Adrenal gland (tissue), 12 donors: Measurements from ENCODE around the gene RAB4A. TPM values are rescaled to one million over a fixed set of nuclear protein-coding genes. Genes with fewer than 3 reads are reported as not detected.

Experiments
- DNase-seq, 7 donors: peaks; one replicate each; pipeline ENCODE4 v3.0.0-alpha.2; 2019 to 2020
- H3K27ac ChIP-seq, 5 donors: fragments of 200-600 bp; sonication (generic) in 4 of 5; 1 replicate in 3 of 5; 2 replicates in 2 of 5; pipeline versions ENCODE4 v1.5.1 to v1.8.0; 2016 to 2020; ENCODE audit warnings: mild to moderate bottlenecking in 1 of 5
- H3K27me3 ChIP-seq: fragments of 200-600 bp; 2 replicates; pipeline ENCODE4 v1.8.0; 2021
- H3K36me3 ChIP-seq, 2 donors: fragments of 200-600 bp; replicated peaks in 1 of 2; 1 replicate in 1 of 2; 2 replicates in 1 of 2; pipeline versions ENCODE4 v1.5.1 to v1.8.0; 2018 to 2022
- H3K4me1 ChIP-seq, 2 donors: fragments of 200-600 bp; replicated peaks in 1 of 2; 1 replicate in 1 of 2; 2 replicates in 1 of 2; pipeline versions ENCODE4 v1.5.1 to v1.8.0; 2018 to 2021
- H3K4me3 ChIP-seq, 4 donors: fragments of 200-600 bp; sonication (generic) in 3 of 4; one replicate each; pipeline ENCODE4 v1.5.1; 2016 to 2018
- H3K9me3 ChIP-seq, 3 donors: fragments of 200-600 bp; sonication (generic) in 1 of 3; replicated peaks in 1 of 3; 1 replicate in 2 of 3; 2 replicates in 1 of 3; pipeline versions ENCODE4 v1.5.1 to v1.8.0; 2016 to 2021
- CTCF ChIP-seq, 6 experiments: fragments of 450-650 bp in 4 of 6; fragments of 200-600 bp in 2 of 6; sonication (generic) in 1 of 6; IDR thresholded peaks; 1 replicate in 5 of 6; 2 replicates in 1 of 6; pipeline versions ENCODE4 v1.5.1 to v1.8.0; 2016 to 2021; ENCODE audit warnings: antibody characterized with exemption in 6 of 6, mild to moderate bottlenecking in 2 of 6, moderate library complexity in 1 of 6
- POLR2A ChIP-seq, 2 donors: fragments of 450-650 bp; IDR thresholded peaks; one replicate each; pipeline ENCODE4 v1.6.1; 2017; ENCODE audit warnings: antibody characterized with exemption in 2 of 2, mild to moderate bottlenecking in 2 of 2, moderate library complexity in 1 of 2
- WGBS, 4 donors: extraction: QIAGEN DNeasy Blood & Tissue Kit in 2 of 4; methylation state at CpG; one replicate each; pipeline versions ENCODE4 v1.1.5 to v1.1.7; 2013 to 2017; 5-methylcytosine and 5-hydroxymethylcytosine counted together
- intact Hi-C, 2 donors: fragments of 100-400 bp; cut with DNase I; formaldehyde crosslinking; loops; one replicate each; pipeline versions ENCODE4 v1.14.1 to v1.15.0; 2022 to 2023
- polyA plus RNA-seq, 3 donors: library from polyadenylated mRNA; stranded (reverse); fragments of 200-250 nt in 2 of 3; fragments of 350-450 nt in 1 of 3; fragmentation: Illumina TruSeq in 1 of 3; extraction: RNeasy Lipid Tissue Mini Kit (QIAGEN cat#74804) in 1 of 3; gene quantifications; one replicate each; pipeline ENCODE4 v1.2.3, GENCODE V29; 2013 to 2014
- total RNA-seq, 9 donors: library from RNA; depleted of rRNA in 4 of 9; stranded (reverse); fragments of >200 nt in 4 of 9; fragments of 120-200 nt in 1 of 9; fragmentation: NEBNext Ultra II Directional in 1 of 9; extraction: Animal tissue kit (Norgen Biotek cat#: 25700) in 1 of 9; gene quantifications; one replicate each; pipeline versions ENCODE4 v1.1.0 to v1.2.4, GENCODE V29; 2013 to 2023
- donor health status: healthy with polysubstance abuse.
- donor health status: Bipolar disorder and iron deficiency.
- donor health status: DM: yes; HTN: yes; CAD: no.
- donor health status: DM: no; HTN: no; CAD: no.
- donor health status: DM: no; HTN: no; CAD: no.
- donor health status: DM: yes; HTN: yes; CAD: no.

The RAB4A gene
- total and polyA plus RNA-seq, 12 donors: 14.5 to 80.9 (median 45.3) TPM

GRCh38 chr1:229339086-229339485, 68.2 kb downstream of the RAB4A start:
- 87 to 93% (median 92%) methylated on average over 4 of the region's 4 CpGs for WGBS, 4 donors
- Histone ChIP-seq H3K36me3 (no peaks in the 10 kb centered on the region), H3K9me3 (no peaks in the 10 kb centered on the region), H3K27me3 (no peaks in the 10 kb centered on the region), H3K4me1 (peaks cover 0 to 20% of the 10 kb centered on the region in 2 donors), H3K4me3 (no peak overlapping the region), H3K27ac (no peak overlapping the region)
- TF ChIP-seq POLR2A (IDR thresholded peaks at IDR 0.05) (no peak), CTCF (IDR thresholded peaks at IDR 0.05) (no peak)
- DNase-seq: no peak
- intact Hi-C loops: no loop called here

GRCh38 chr1:229339520-229339919, 68.6 kb downstream of the RAB4A start:
- H3K27ac ChIP-seq: no peak overlapping the region
- intact Hi-C loops: no loop called here
- H3K36me3 ChIP-seq: no peaks in the 10 kb centered on the region
- H3K9me3 ChIP-seq: no peaks in the 10 kb centered on the region
- DNase-seq: no peak
- no peaks in the 10 kb centered on the region for H3K27me3 ChIP-seq
- no peak for TF ChIP-seq CTCF (IDR thresholded peaks at IDR 0.05)
- WGBS, 4 donors: 90 to 95% (median 92%) methylated on average over 3 of the region's 3 CpGs
- no peak overlapping the region for H3K4me3 ChIP-seq
- peaks cover 0 to 21% of the 10 kb centered on the region in 2 donors for H3K4me1 ChIP-seq

GRCh38 chr1:229340496-229340895, 69.6 kb downstream of the RAB4A start:
- H3K27me3 ChIP-seq: no peaks in the 10 kb centered on the region
- 84 to 94% (median 91%) methylated on average over 6 of the region's 6 CpGs for WGBS, 4 donors
- DNase-seq: no peak
- H3K36me3 ChIP-seq: no peaks in the 10 kb centered on the region
- TF ChIP-seq CTCF (IDR thresholded peaks at IDR 0.05): no peak
- no peak for TF ChIP-seq POLR2A (IDR thresholded peaks at IDR 0.05)
- H3K9me3 ChIP-seq: no peaks in the 10 kb centered on the region
- no peak overlapping the region for H3K27ac ChIP-seq
- H3K4me3 ChIP-seq: no peak overlapping the region
- peaks cover 0 to 21% of the 10 kb centered on the region in 2 donors for H3K4me1 ChIP-seq
- intact Hi-C loops: loop anchor here (5.0 to 10.0 kb wide), 2 partner anchors 66 to 68 kb away; partner anchors contain the start of gene RAB4A (in 2 of the 2)

GRCh38 chr1:229341774-229342655, 71.1 kb downstream of the RAB4A start:
- peaks cover 0 to 18% of the 10 kb centered on the region in 2 donors for H3K4me1 ChIP-seq
- peak; percentile 79 to 91 (median 85) for DNase-seq

More at GRCh38 chr1:229341774-229342655, 71.1 kb downstream of the RAB4A start:
- TF ChIP-seq CTCF (IDR thresholded peaks at IDR 0.05) (peak in 1 of 6 experiments; percentile 11), POLR2A (IDR thresholded peaks at IDR 0.05) (peak in 1 of 2 donors; percentile 56)
- 1% methylated on average over 40 to 102 of the region's 103 CpGs for WGBS, 4 donors
- no peaks in the 10 kb centered on the region for H3K9me3 ChIP-seq
- peak overlapping the region in 3 of 4 donors; percentile 40 to 97 (median 93) for H3K4me3 ChIP-seq
- intact Hi-C loops: loop anchor here (5.0 to 10.0 kb wide), 2 partner anchors 67 to 70 kb away; partner anchors contain the start of gene RAB4A (in 2 of the 2)
- no peaks in the 10 kb centered on the region for H3K27me3 ChIP-seq
- H3K36me3 ChIP-seq: no peaks in the 10 kb centered on the region
- H3K27ac ChIP-seq: peak overlapping the region in 4 of 5 donors; percentile 54 to 96 (median 88)
